ENCODE results near the gene ENOX1.
A peak's percentile ranks its signal among the peaks of the same experiment; 100 is the strongest.

ENOX1 gene

GRCh38 chr13:43751624-43752023 is 35.1 kb downstream of the ENOX1 start:
- TF ChIP-seq, protein P1, sequence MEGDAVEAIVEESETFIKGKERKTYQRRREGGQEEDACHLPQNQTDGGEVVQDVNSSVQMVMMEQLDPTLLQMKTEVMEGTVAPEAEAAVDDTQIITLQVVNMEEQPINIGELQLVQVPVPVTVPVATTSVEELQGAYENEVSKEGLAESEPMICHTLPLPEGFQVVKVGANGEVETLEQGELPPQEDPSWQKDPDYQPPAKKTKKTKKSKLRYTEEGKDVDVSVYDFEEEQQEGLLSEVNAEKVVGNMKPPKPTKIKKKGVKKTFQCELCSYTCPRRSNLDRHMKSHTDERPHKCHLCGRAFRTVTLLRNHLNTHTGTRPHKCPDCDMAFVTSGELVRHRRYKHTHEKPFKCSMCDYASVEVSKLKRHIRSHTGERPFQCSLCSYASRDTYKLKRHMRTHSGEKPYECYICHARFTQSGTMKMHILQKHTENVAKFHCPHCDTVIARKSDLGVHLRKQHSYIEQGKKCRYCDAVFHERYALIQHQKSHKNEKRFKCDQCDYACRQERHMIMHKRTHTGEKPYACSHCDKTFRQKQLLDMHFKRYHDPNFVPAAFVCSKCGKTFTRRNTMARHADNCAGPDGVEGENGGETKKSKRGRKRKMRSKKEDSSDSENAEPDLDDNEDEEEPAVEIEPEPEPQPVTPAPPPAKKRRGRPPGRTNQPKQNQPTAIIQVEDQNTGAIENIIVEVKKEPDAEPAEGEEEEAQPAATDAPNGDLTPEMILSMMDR (IDR thresholded peaks at IDR 0.05; ENCODE audit: low read length, missing control alignments) = no peak
- peak; percentile 11 for DNase-seq (ENCODE audit: low read depth)

GRCh38 chr13:43749503-43749902 is 37.3 kb downstream of the ENOX1 start:
- no peak for DNase-seq (ENCODE audit: low read depth)
- H3K4me3 ChIP-seq (replicated peaks; ENCODE audit: low read depth, low read length) = no peak overlapping the region
- TF ChIP-seq, protein P1 (IDR thresholded peaks at IDR 0.05; ENCODE audit: low read length, missing control alignments) = no peak

More at GRCh38 chr13:43751624-43752023, 35.1 kb downstream of the ENOX1 start:
- no peak overlapping the region for H3K4me3 ChIP-seq (replicated peaks; ENCODE audit: low read depth, low read length)

- H3K4me3 ChIP-seq (replicated peaks; ENCODE audit: low read depth, low read length) = no peak overlapping the region
- peak; percentile 20 for DNase-seq (ENCODE audit: low read depth)
These were observed 42.3 kb downstream of the ENOX1 start for GRCh38 chr13:43744261-43745031.

GRCh38 chr13:43742911-43743310 is 43.9 kb downstream of the ENOX1 start:
- DNase-seq (ENCODE audit: low read depth) = no peak
- no peak overlapping the region for H3K4me3 ChIP-seq (replicated peaks; ENCODE audit: low read depth, low read length)

More at GRCh38 chr13:43744261-43745031, 42.3 kb downstream of the ENOX1 start:
- TF ChIP-seq, protein P1 (IDR thresholded peaks at IDR 0.05; ENCODE audit: low read length, missing control alignments) = no peak

DNA sequence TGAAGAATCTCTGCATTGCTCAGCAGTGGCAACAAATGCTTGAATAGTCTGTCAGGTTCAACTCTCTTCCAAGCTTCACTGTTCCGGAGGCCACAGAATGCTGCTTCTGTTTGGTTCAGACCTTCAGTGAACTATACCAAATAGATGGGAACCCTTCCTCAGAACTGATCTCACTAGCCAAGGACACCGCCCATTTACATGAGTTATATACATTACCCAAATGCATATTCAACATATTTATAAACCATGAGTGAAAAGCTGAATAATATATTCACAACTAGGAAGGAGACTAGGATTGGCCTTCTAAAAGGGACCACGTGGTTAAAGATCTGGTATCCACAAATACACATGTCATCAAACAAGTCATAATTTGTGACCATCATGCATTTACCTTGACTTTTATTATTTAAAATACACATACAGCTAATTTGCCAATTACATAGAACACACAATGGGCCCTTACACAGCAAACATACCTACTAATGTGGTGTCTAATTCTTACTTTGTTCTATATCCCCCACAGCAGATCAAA is 49.3 kb downstream of the ENOX1 start:
- DNase-seq (ENCODE audit: low read depth) = no peak
- TF ChIP-seq, protein P1 (IDR thresholded peaks at IDR 0.05; ENCODE audit: low read length, missing control alignments) = no peak
- H3K4me3 ChIP-seq (replicated peaks; ENCODE audit: low read depth, low read length) = no peak overlapping the region

More at GRCh38 chr13:43742911-43743310, 43.9 kb downstream of the ENOX1 start:
- TF ChIP-seq, protein P1 (IDR thresholded peaks at IDR 0.05; ENCODE audit: low read length, missing control alignments) = no peak

DNA sequence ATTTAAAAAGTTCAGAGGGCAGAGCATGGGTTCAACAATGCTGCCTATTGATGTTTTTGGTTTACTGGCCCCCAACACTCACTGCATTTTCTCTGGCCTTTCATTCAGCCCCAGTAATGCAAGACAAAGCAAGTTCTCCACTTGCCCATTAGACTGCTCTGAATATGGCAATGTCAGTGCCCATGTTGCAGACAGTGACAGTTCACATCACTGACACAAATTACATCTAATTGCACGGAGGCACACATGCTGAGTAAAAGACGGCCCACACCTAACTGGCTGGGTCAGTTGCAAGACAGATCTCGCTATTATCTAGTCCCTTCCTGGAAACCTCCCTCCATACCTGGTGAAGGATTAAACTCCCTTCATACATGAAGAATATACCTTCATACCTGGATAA is 54.0 kb downstream of the ENOX1 start:
- DNase-seq (ENCODE audit: low read depth) = no peak
- TF ChIP-seq, protein P1 (IDR thresholded peaks at IDR 0.05; ENCODE audit: low read length, missing control alignments) = no peak
- no peak overlapping the region for H3K4me3 ChIP-seq (replicated peaks; ENCODE audit: low read depth, low read length)
